Measurements from ENCODE around the gene CRNN. TPM values are rescaled to one million over a fixed set of nuclear protein-coding genes. Genes with fewer than 3 reads are reported as not detected.

The CRNN gene
- total and polyA plus RNA-seq, 8 donors: 0.89 to 209 (median 3.1) TPM; not detected in 5

- intact Hi-C loops (cut with DNase I; ENCODE audit: low total_unique reads): no loop called here
- Histone ChIP-seq H3K27me3 (no peaks in the 10 kb centered on the region), H3K4me1 (no peaks in the 10 kb centered on the region), H3K27ac (no peak overlapping the region), H3K36me3 (no peaks in the 10 kb centered on the region), H3K9me3 (peaks cover 3 to 22% (median 18%) of the 10 kb centered on the region in 4 donors), H3K4me3 (no peak overlapping the region)
- TF ChIP-seq CTCF (IDR thresholded peaks at IDR 0.05) (no peak), POLR2AphosphoS5 (IDR thresholded peaks at IDR 0.05) (no peak), POLR2A (IDR thresholded peaks at IDR 0.05) (no peak), EP300 (IDR thresholded peaks at IDR 0.05) (no peak)
- DNase-seq: no peak
These were observed 12.7 kb upstream of the CRNN start for GRCh38 chr1:152426731-152427130.

- Histone ChIP-seq H3K36me3 (no peaks in the 10 kb centered on the region), H3K27me3 (no peaks in the 10 kb centered on the region), H3K4me1 (no peaks in the 10 kb centered on the region), H3K27ac (no peak overlapping the region), H3K4me3 (no peak overlapping the region), H3K9me3 (peaks cover 3 to 18% (median 16%) of the 10 kb centered on the region in 4 donors)
- WGBS, 5 donors: 34 to 63% (median 36%) methylated on average over 1 of the region's 1 CpG
- TF ChIP-seq POLR2AphosphoS5 (IDR thresholded peaks at IDR 0.05) (no peak), EP300 (IDR thresholded peaks at IDR 0.05) (no peak), CTCF (IDR thresholded peaks at IDR 0.05) (no peak), POLR2A (IDR thresholded peaks at IDR 0.05) (no peak)
- intact Hi-C loops (cut with DNase I; ENCODE audit: low total_unique reads): no loop called here
- DNase-seq: no peak
These were observed 5.9 kb upstream of the CRNN start for GRCh38 chr1:152419917-152420316.

- 91 to 95% (median 93%) methylated on average over 3 of the region's 3 CpGs for WGBS, 5 donors
- TF ChIP-seq CTCF (IDR thresholded peaks at IDR 0.05) (no peak), POLR2AphosphoS5 (IDR thresholded peaks at IDR 0.05) (no peak), POLR2A (IDR thresholded peaks at IDR 0.05) (no peak), EP300 (IDR thresholded peaks at IDR 0.05) (no peak)
- Histone ChIP-seq H3K27me3 (no peaks in the 10 kb centered on the region), H3K9me3 (no peaks in the 10 kb centered on the region), H3K36me3 (no peaks in the 10 kb centered on the region), H3K4me1 (no peaks in the 10 kb centered on the region), H3K27ac (no peak overlapping the region), H3K4me3 (no peak overlapping the region)
- no peak for DNase-seq
- intact Hi-C loops (cut with DNase I; ENCODE audit: low total_unique reads): no loop called here
These were observed 1.6 kb upstream of the CRNN start for GRCh38 chr1:152415454-152416227.

- no peak for DNase-seq
- Histone ChIP-seq H3K27me3 (no peaks in the 10 kb centered on the region), H3K4me3 (no peak overlapping the region), H3K9me3 (no peaks in the 10 kb centered on the region), H3K27ac (no peak overlapping the region), H3K36me3 (no peaks in the 10 kb centered on the region), H3K4me1 (no peaks in the 10 kb centered on the region)
- TF ChIP-seq EP300 (IDR thresholded peaks at IDR 0.05): no peak
- WGBS, 5 donors: 35 to 61% (median 50%) methylated on average over 2 of the region's 2 CpGs
- intact Hi-C loops (cut with DNase I; ENCODE audit: low total_unique reads): no loop called here
These were observed 1.3 kb downstream of the CRNN start for GRCh38 chr1:152412756-152413155.

GRCh38 chr1:152411134-152411533 lies 2.9 kb downstream of the CRNN start:
- TF ChIP-seq EP300 (IDR thresholded peaks at IDR 0.05) (no peak), POLR2A (IDR thresholded peaks at IDR 0.05) (no peak), POLR2AphosphoS5 (IDR thresholded peaks at IDR 0.05) (no peak), CTCF (IDR thresholded peaks at IDR 0.05) (no peak)
- intact Hi-C loops (cut with DNase I; ENCODE audit: low total_unique reads): no loop called here
- 38 to 68% (median 54%) methylated on average over 2 of the region's 2 CpGs; no CpG with 5 or more reads in 1 of the 5 donors for WGBS, 5 donors
- H3K36me3 ChIP-seq: no peaks in the 10 kb centered on the region
- no peak overlapping the region for H3K27ac ChIP-seq
- H3K9me3 ChIP-seq: no peaks in the 10 kb centered on the region
- DNase-seq: no peak
- no peaks in the 10 kb centered on the region for H3K4me1 ChIP-seq
- no peak overlapping the region for H3K4me3 ChIP-seq
- H3K27me3 ChIP-seq: no peaks in the 10 kb centered on the region
